HG02943 (cell line): ENCODE measurements around the gene PSMB5.

Source experiments
- ATAC-seq: cut with Tn5 transposase; IDR thresholded peaks from one replicate; pipeline ENCODE4 v1.9.1; 2021; ENCODE audit warnings: mild to moderate bottlenecking, low read depth, moderate library complexity; ENCODE audit not compliant: unreplicated experiment

Gene PSMB5

GRCh38 chr14:22996768-22997654 is 37.7 kb downstream of the PSMB5 start:
- ATAC-seq = no peak

GRCh38 chr14:22995889-22996625 is 38.6 kb downstream of the PSMB5 start:
- ATAC-seq = no peak

- no peak for ATAC-seq
Measured at GRCh38 chr14:22994762-22995275, 39.9 kb downstream of the PSMB5 start.

- no peak for ATAC-seq
Measured at GRCh38 chr14:22993517-22993916, 41.2 kb downstream of the PSMB5 start.

- no peak for ATAC-seq
Measured at GRCh38 chr14:22991852-22992251, 42.8 kb downstream of the PSMB5 start.

GRCh38 chr14:22987291-22987690 is 47.4 kb downstream of the PSMB5 start:
- no peak for ATAC-seq

GRCh38 chr14:22986508-22987054 is 48.1 kb downstream of the PSMB5 start:
- no peak for ATAC-seq

- ATAC-seq = no peak
Measured at GRCh38 chr14:22985894-22986507, 48.7 kb downstream of the PSMB5 start.

GRCh38 chr14:22984959-22985658 is 49.6 kb downstream of the PSMB5 start:
- ATAC-seq = no peak

- no peak for ATAC-seq
Measured at GRCh38 chr14:22982477-22983245, 52.0 kb downstream of the PSMB5 start, which contains the start of gene AJUBA. Gene AJUBA, minus strand, starts transcription at chr14:22982551. Its CDS starts 285 bp downstream, at chr14:22982266.

- no peak for ATAC-seq
Measured at GRCh38 chr14:22981876-22982476, 52.7 kb downstream of the PSMB5 start.

- no peak for ATAC-seq
Measured at GRCh38 chr14:22981090-22981875, 53.4 kb downstream of the PSMB5 start.

- no peak for ATAC-seq
Measured at GRCh38 chr14:22980672-22981089, 54.0 kb downstream of the PSMB5 start.

- ATAC-seq = no peak
Measured at GRCh38 chr14:22979748-22980392, 54.8 kb downstream of the PSMB5 start.

- ATAC-seq = no peak
Measured at GRCh38 chr14:22978981-22979671, 55.6 kb downstream of the PSMB5 start.

GRCh38 chr14:22978487-22978837 is 56.2 kb downstream of the PSMB5 start:
- ATAC-seq = no peak
